Lower lobe of right lung (tissue), 2 donors: Measurements from ENCODE around the gene APCDD1L. TPM values are rescaled to one million over a fixed set of nuclear protein-coding genes. Genes with fewer than 3 reads are reported as not detected.

ENCODE experiments used
- ATAC-seq, 2 donors: fragments of 200-7000 bp; cut with Tn5 transposase; one replicate each; pipeline ENCODE4 v1.9.1; 2020 to 2022; ENCODE audit warnings: mild to moderate bottlenecking in 2 of 2, moderate library complexity in 2 of 2
- DNase-seq: peaks from one replicate; pipeline ENCODE4 v3.0.0-alpha.2; 2020
- H3K27ac ChIP-seq: fragments of 200-600 bp; one replicate; pipeline ENCODE4 v1.8.0; 2022
- H3K27me3 ChIP-seq: fragments of 200-600 bp; one replicate; pipeline ENCODE4 v1.8.0; 2022; ENCODE audit warnings: low read depth
- H3K36me3 ChIP-seq: fragments of 200-600 bp; one replicate; pipeline ENCODE4 v1.8.0; 2022; ENCODE audit warnings: mild to moderate bottlenecking
- H3K4me1 ChIP-seq: fragments of 200-600 bp; one replicate; pipeline ENCODE4 v1.8.0; 2022
- H3K4me3 ChIP-seq: fragments of 200-600 bp; one replicate; pipeline ENCODE4 v1.8.0; 2022; ENCODE audit warnings: mild to moderate bottlenecking
- H3K9me3 ChIP-seq: fragments of 200-600 bp; one replicate; pipeline ENCODE4 v1.8.0; 2022
- CTCF ChIP-seq: fragments of 200-600 bp; IDR thresholded peaks from one replicate; pipeline ENCODE4 v1.8.0; 2022; ENCODE audit warnings: antibody characterized with exemption, mild to moderate bottlenecking
- intact Hi-C: fragments of 100-400 bp; cut with DNase I; formaldehyde crosslinking; loops from one replicate; pipeline ENCODE4 v1.11.0; 2022
- total RNA-seq: library from RNA; stranded (reverse); fragmentation: NEBNext Ultra II Directional; extraction: Animal tissue kit (Norgen Biotek cat#: 25700); gene quantifications from one replicate; pipeline ENCODE4 v1.2.1, GENCODE V29; 2021
- donor health status: DM: no; HTN: yes; CAD: no; lungs with severe emphysema.

The APCDD1L gene
- total RNA-seq, 1 donor from 2014 or later: not detected

GRCh38 chr20:58523072-58523970 lies 8.1 kb upstream of the APCDD1L start:
- Histone ChIP-seq H3K4me1 (no peaks in the 10 kb centered on the region), H3K27me3 (no peaks in the 10 kb centered on the region), H3K4me3 (no peak overlapping the region), H3K27ac (no peak overlapping the region), H3K9me3 (peaks cover 18% of the 10 kb centered on the region), H3K36me3 (no peaks in the 10 kb centered on the region)
- TF ChIP-seq CTCF: no peak
- intact Hi-C loops: no loop called here
- no peak for DNase-seq
- no peak for ATAC-seq

- no peak for ATAC-seq
- intact Hi-C loops: no loop called here
- Histone ChIP-seq H3K27me3 (no peaks in the 10 kb centered on the region), H3K36me3 (no peaks in the 10 kb centered on the region), H3K4me1 (no peaks in the 10 kb centered on the region), H3K27ac (no peak overlapping the region), H3K9me3 (peaks cover 18% of the 10 kb centered on the region), H3K4me3 (no peak overlapping the region)
- TF ChIP-seq CTCF: no peak
- DNase-seq: no peak
Measured at GRCh38 chr20:58522666-58523065, 7.5 kb upstream of the APCDD1L start.

- no peaks in the 10 kb centered on the region for H3K4me1 ChIP-seq
- no peak for TF ChIP-seq CTCF
- no peak overlapping the region for H3K4me3 ChIP-seq
- no peaks in the 10 kb centered on the region for H3K36me3 ChIP-seq
- intact Hi-C loops: no loop called here
- ATAC-seq (no peak), DNase-seq (no peak)
- no peaks in the 10 kb centered on the region for H3K27me3 ChIP-seq
- H3K27ac ChIP-seq: no peak overlapping the region
- peaks cover 14% of the 10 kb centered on the region for H3K9me3 ChIP-seq
Measured at GRCh38 chr20:58521763-58522162, 6.6 kb upstream of the APCDD1L start.

GRCh38 chr20:58519940-58520712 lies 4.9 kb upstream of the APCDD1L start:
- Histone ChIP-seq H3K36me3 (no peaks in the 10 kb centered on the region), H3K9me3 (no peaks in the 10 kb centered on the region), H3K4me1 (no peaks in the 10 kb centered on the region), H3K4me3 (no peak overlapping the region), H3K27ac (no peak overlapping the region), H3K27me3 (peaks cover 2% of the 10 kb centered on the region)
- intact Hi-C loops: no loop called here
- ATAC-seq (no peak), DNase-seq (no peak)
- no peak for TF ChIP-seq CTCF

- Histone ChIP-seq H3K9me3 (no peaks in the 10 kb centered on the region), H3K4me3 (no peak overlapping the region), H3K4me1 (no peaks in the 10 kb centered on the region), H3K36me3 (no peaks in the 10 kb centered on the region), H3K27me3 (peaks cover 13% of the 10 kb centered on the region), H3K27ac (no peak overlapping the region)
- DNase-seq (no peak), ATAC-seq (no peak)
- TF ChIP-seq CTCF: no peak
- intact Hi-C loops: no loop called here
Measured at GRCh38 chr20:58518896-58519593, 3.8 kb upstream of the APCDD1L start.
